Osteocyte (in vitro differentiated cells): ENCODE results near the gene KDM3A. TPM values are rescaled to one million over a fixed set of nuclear protein-coding genes. Genes with fewer than 3 reads are reported as not detected.
"Not testable (repeated sequence)": the region's sequence is repeated elsewhere in the genome, so short reads cannot be mapped to it uniquely, and the experiment has no call there.

ENCODE experiments used
- DNase-seq: peaks from one replicate; pipeline ENCODE4 v3.0.0; 2021; ENCODE audit warnings: mixed read lengths; ENCODE audit not compliant: unreplicated experiment; ENCODE audit errors: extremely low spot score
- H3K27ac Mint-ChIP-seq: one replicate; pipeline ENCODE4 v1.8.0; 2021; ENCODE audit warnings: mild to moderate bottlenecking, mixed read lengths; ENCODE audit not compliant: unreplicated experiment
- H3K27me3 Mint-ChIP-seq: one replicate; pipeline ENCODE4 v1.8.0; 2021; ENCODE audit warnings: mixed read lengths; ENCODE audit not compliant: unreplicated experiment
- H3K36me3 Mint-ChIP-seq: one replicate; pipeline ENCODE4 v1.8.0; 2021; ENCODE audit warnings: mixed read lengths; ENCODE audit not compliant: unreplicated experiment
- H3K4me1 Mint-ChIP-seq: one replicate; pipeline ENCODE4 v1.8.0; 2021; ENCODE audit warnings: mixed read lengths; ENCODE audit not compliant: unreplicated experiment
- H3K4me3 Mint-ChIP-seq: one replicate; pipeline ENCODE4 v1.8.0; 2021; ENCODE audit warnings: mild to moderate bottlenecking, moderate library complexity, mixed read lengths; ENCODE audit not compliant: unreplicated experiment
- H3K9me3 Mint-ChIP-seq: one replicate; pipeline ENCODE4 v1.8.0; 2021; ENCODE audit warnings: mixed read lengths; ENCODE audit not compliant: unreplicated experiment
- CTCF ChIP-seq: fragments of 200-600 bp; sonication (generic); IDR thresholded peaks from 2 replicates; pipeline ENCODE4 v1.5.0; 2021; ENCODE audit warnings: antibody characterized with exemption, mild to moderate bottlenecking, moderate library complexity
- total RNA-seq: library from RNA; stranded (reverse); gene quantifications from 2 replicates; pipeline ENCODE4 v1.2.1, GENCODE V29; 2021

Gene KDM3A
- total RNA-seq, 1 donor from 2014 or later, result 44.8 TPM

GRCh38 chr2:86488561-86489250 is 47.5 kb downstream of the KDM3A start:
- Mint-ChIP-seq H3K27me3 (no peaks in the 10 kb centered on the region), H3K27ac (no peak overlapping the region), H3K4me3 (no peak overlapping the region), H3K36me3 (peaks cover 85% of the 10 kb centered on the region), H3K9me3 (no peaks in the 10 kb centered on the region), H3K4me1 (no peaks in the 10 kb centered on the region)
- TF ChIP-seq CTCF, result no peak
- DNase-seq, result no peak

GRCh38 chr2:86489542-86489941 is 48.4 kb downstream of the KDM3A start:
- Mint-ChIP-seq H3K9me3 (no peaks in the 10 kb centered on the region), H3K4me3 (no peak overlapping the region), H3K27ac (no peak overlapping the region), H3K36me3 (peaks cover 85% of the 10 kb centered on the region), H3K27me3 (no peaks in the 10 kb centered on the region), H3K4me1 (no peaks in the 10 kb centered on the region)
- no peak for TF ChIP-seq CTCF
- DNase-seq, result no peak

GRCh38 chr2:86490245-86490644 is 49.1 kb downstream of the KDM3A start:
- no peak overlapping the region for H3K27ac Mint-ChIP-seq
- no peak for DNase-seq
- no peaks in the 10 kb centered on the region for H3K4me1 Mint-ChIP-seq
- no peaks in the 10 kb centered on the region for H3K27me3 Mint-ChIP-seq
- no peaks in the 10 kb centered on the region for H3K9me3 Mint-ChIP-seq
- peaks cover 84% of the 10 kb centered on the region for H3K36me3 Mint-ChIP-seq
- no peak overlapping the region for H3K4me3 Mint-ChIP-seq
- no peak for TF ChIP-seq CTCF

- peaks cover 84% of the 10 kb centered on the region for H3K36me3 Mint-ChIP-seq
- DNase-seq, result no peak
- no peak for TF ChIP-seq CTCF
- no peaks in the 10 kb centered on the region for H3K27me3 Mint-ChIP-seq
- H3K9me3 Mint-ChIP-seq, result no peaks in the 10 kb centered on the region
- no peak overlapping the region for H3K27ac Mint-ChIP-seq
- H3K4me3 Mint-ChIP-seq, result no peak overlapping the region
- H3K4me1 Mint-ChIP-seq, result no peaks in the 10 kb centered on the region
Measured at GRCh38 chr2:86491088-86491487, 49.9 kb downstream of the KDM3A start.

GRCh38 chr2:86492048-86492453 is 50.9 kb downstream of the KDM3A start:
- no peak for DNase-seq
- no peaks in the 10 kb centered on the region for H3K27me3 Mint-ChIP-seq
- no peaks in the 10 kb centered on the region for H3K4me1 Mint-ChIP-seq
- H3K27ac Mint-ChIP-seq, result no peak overlapping the region
- TF ChIP-seq CTCF, result no peak
- no peak overlapping the region for H3K4me3 Mint-ChIP-seq
- H3K36me3 Mint-ChIP-seq, result peaks cover 87% of the 10 kb centered on the region
- H3K9me3 Mint-ChIP-seq, result no peaks in the 10 kb centered on the region

- not testable (repeated sequence) for H3K4me1 Mint-ChIP-seq
- peaks cover 86% of the 10 kb centered on the region for H3K36me3 Mint-ChIP-seq
Measured at GRCh38 chr2:86496391-86496790, 55.2 kb downstream of the KDM3A start.

More at GRCh38 chr2:86496391-86496790, 55.2 kb downstream of the KDM3A start:
- H3K27me3 Mint-ChIP-seq, H3K27ac Mint-ChIP-seq, H3K9me3 Mint-ChIP-seq, DNase-seq, H3K4me3 Mint-ChIP-seq: not testable (repeated sequence)
